Measurements from ENCODE around the gene MX1. TPM values are rescaled to one million over a fixed set of nuclear protein-coding genes. Genes with fewer than 3 reads are reported as not detected.

The MX1 gene
- total and polyA plus RNA-seq, 2 donors (not counting 3 experiments of a cell fraction or from before 2014, with no cell fraction given): 5.9 to 25.1 TPM

- no peaks in the 10 kb centered on the region for H3K4me1 ChIP-seq (ENCODE audit: control insufficient read depth, extremely low read depth, insufficient read depth, low read length)
- POLR2A ChIA-PET: no interaction called here
- no peak overlapping the region for H3K4me2 ChIP-seq (ENCODE audit: insufficient read depth, low read length)
- H3K79me2 ChIP-seq (ENCODE audit: control insufficient read depth, insufficient read depth, low read length): no peaks in the 10 kb centered on the region
- DNase-seq (ENCODE audit: low read depth, low spot score): no peak
- H3K4me3 ChIP-seq (replicated peaks in 1 of 3; ENCODE audit: insufficient read depth in 1 of 3, low read depth in 1 of 3, low read length in 3 of 3): no peak overlapping the region
- no peak overlapping the region for H2AFZ ChIP-seq (ENCODE audit: low read depth, low read length)
- H3K9ac ChIP-seq (replicated peaks; ENCODE audit: extremely low read depth, insufficient read depth, low read length): no peak overlapping the region
- no peak for FAIRE-seq
- no TSS peak for BruUV-seq (replicated peaks)
- no peak overlapping the region for H3K27ac ChIP-seq (ENCODE audit: insufficient read depth, low read depth, low read length)
- CTCF ChIA-PET: no interaction called here
- H3K9me1 ChIP-seq (replicated peaks; ENCODE audit: control insufficient read depth, extremely low read depth, insufficient read depth, low read length): no peaks in the 10 kb centered on the region
- H3K36me3 ChIP-seq (ENCODE audit: control insufficient read depth in 2 of 2, extremely low read depth in 1 of 2, insufficient read depth in 2 of 2, low read length in 2 of 2): no peaks in the 10 kb centered on the region
- dilution Hi-C loops (cut with MboI; ENCODE audit: extremely low pct_ligation_motif_present, low sequenced_read_pairs): no loop called here
- intact Hi-C loops (cut with micrococcal nuclease): no loop called here
- TF ChIP-seq FOS (IDR thresholded peaks at IDR 0.05; ENCODE audit: borderline replicate concordance, insufficient read depth, low read length) (no peak), JUN (IDR thresholded peaks at IDR 0.05; ENCODE audit: borderline replicate concordance, insufficient read depth, insufficient read length, low read depth) (no peak), EZH2 (IDR thresholded peaks at IDR 0.05; ENCODE audit: borderline replicate concordance, low read depth, low read length, severe bottlenecking) (no peak), MYC (IDR thresholded peaks at IDR 0.05; ENCODE audit: low read depth, low read length) (no peak)
- TF ChIP-seq, protein P1, sequence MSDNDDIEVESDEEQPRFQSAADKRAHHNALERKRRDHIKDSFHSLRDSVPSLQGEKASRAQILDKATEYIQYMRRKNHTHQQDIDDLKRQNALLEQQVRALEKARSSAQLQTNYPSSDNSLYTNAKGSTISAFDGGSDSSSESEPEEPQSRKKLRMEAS (IDR thresholded peaks at IDR 0.05; ENCODE audit: insufficient read depth, insufficient read length): no peak
- H4K20me1 ChIP-seq (replicated peaks; ENCODE audit: control insufficient read depth, extremely low read depth, insufficient read depth, low read length): no peaks in the 10 kb centered on the region
- H3K27me3 ChIP-seq (ENCODE audit: control insufficient read depth in 2 of 2, insufficient read depth in 2 of 2, low read length in 2 of 2): no peaks in the 10 kb centered on the region
- H3K9me3 ChIP-seq (replicated peaks; ENCODE audit: control insufficient read depth, insufficient read depth, low read length): no peaks in the 10 kb centered on the region
Observed at GRCh38 chr21:41488080-41488479, 62.0 kb downstream of the MX1 start.

DNA sequence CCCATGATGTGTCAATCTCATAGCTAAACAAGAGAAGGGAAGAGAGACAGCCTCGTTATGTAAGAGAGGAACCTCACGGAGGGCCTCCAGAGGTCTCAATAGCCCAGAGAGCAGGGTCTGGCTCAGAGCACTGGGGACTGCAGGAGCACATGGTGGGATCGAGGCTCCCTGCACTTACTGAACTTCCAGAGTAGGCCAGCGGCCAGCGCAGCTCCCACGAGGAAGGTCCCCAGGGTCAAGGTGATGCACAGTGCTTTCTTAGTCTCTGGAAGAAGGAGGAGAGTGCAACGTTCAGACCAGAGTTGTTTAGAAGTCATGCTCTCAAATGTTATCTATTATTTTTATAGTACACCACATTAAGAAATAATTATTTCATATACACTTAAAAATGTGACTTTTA is 63.3 kb downstream of the MX1 start:
- intact Hi-C loops (cut with micrococcal nuclease): no loop called here
- FAIRE-seq: no peak

More for the DNA sequence above, 63.3 kb downstream of the MX1 start:
- TF ChIP-seq, protein P1 (IDR thresholded peaks at IDR 0.05; ENCODE audit: insufficient read depth, insufficient read length): no peak
- TF ChIP-seq POLR2AphosphoS5 (IDR thresholded peaks at IDR 0.05; ENCODE audit: insufficient read depth, low read depth, low read length) (no peak), GATA2 (IDR thresholded peaks at IDR 0.05; ENCODE audit: insufficient read depth, insufficient read length, low read depth, low read length) (no peak), JUN (IDR thresholded peaks at IDR 0.05; ENCODE audit: borderline replicate concordance, insufficient read depth, insufficient read length, low read depth) (no peak), EZH2 (IDR thresholded peaks at IDR 0.05; ENCODE audit: borderline replicate concordance, low read depth, low read length, severe bottlenecking) (no peak)
- Histone ChIP-seq H3K27me3 (ENCODE audit: control insufficient read depth in 2 of 2, insufficient read depth in 2 of 2, low read length in 2 of 2) (no peaks in the 10 kb centered on the region), H4K20me1 (replicated peaks; ENCODE audit: control insufficient read depth, extremely low read depth, insufficient read depth, low read length) (no peaks in the 10 kb centered on the region), H3K9me3 (replicated peaks; ENCODE audit: control insufficient read depth, insufficient read depth, low read length) (no peaks in the 10 kb centered on the region), H3K4me2 (ENCODE audit: insufficient read depth, low read length) (no peak overlapping the region), H3K4me1 (ENCODE audit: control insufficient read depth, extremely low read depth, insufficient read depth, low read length) (no peaks in the 10 kb centered on the region), H3K9me1 (replicated peaks; ENCODE audit: control insufficient read depth, extremely low read depth, insufficient read depth, low read length) (no peaks in the 10 kb centered on the region), H3K9ac (replicated peaks; ENCODE audit: extremely low read depth, insufficient read depth, low read length) (no peak overlapping the region), H3K36me3 (ENCODE audit: control insufficient read depth in 2 of 2, extremely low read depth in 1 of 2, insufficient read depth in 2 of 2, low read length in 2 of 2) (no peaks in the 10 kb centered on the region), H3K27ac (ENCODE audit: insufficient read depth, low read depth, low read length) (no peak overlapping the region), H3K4me3 (replicated peaks in 1 of 3; ENCODE audit: insufficient read depth in 1 of 3, low read depth in 1 of 3, low read length in 3 of 3) (no peak overlapping the region), H2AFZ (ENCODE audit: low read depth, low read length) (no peak overlapping the region), H3K79me2 (ENCODE audit: control insufficient read depth, insufficient read depth, low read length) (no peaks in the 10 kb centered on the region)
- dilution Hi-C loops (cut with MboI; ENCODE audit: extremely low pct_ligation_motif_present, low sequenced_read_pairs): no loop called here
- ChIA-PET CTCF (no interaction called here), POLR2A (no interaction called here)
- no peak for DNase-seq (ENCODE audit: low read depth, low spot score)
- no TSS peak for BruUV-seq (replicated peaks)

Data from endothelial cell of umbilical vein (primary cell).